T-helper 1 cell treated with Interleukin-12 subunit alpha and Interleukin-12 subunit beta and Interleukin-4 antibody, amounts not matched to agents 30 μg/mL and 1 μg/mL, for 36 hours (primary cell): ENCODE data around the gene PAMR1.

Experiments
- H3K27ac Mint-ChIP-seq: one replicate; pipeline ENCODE4 v1.8.0; 2021; ENCODE audit warnings: mild to moderate bottlenecking, mixed read lengths
- H3K27me3 Mint-ChIP-seq: one replicate; pipeline ENCODE4 v1.8.0; 2021; ENCODE audit warnings: low read depth, mixed read lengths
- H3K36me3 Mint-ChIP-seq: one replicate; pipeline ENCODE4 v1.8.0; 2021; ENCODE audit warnings: low read depth, mixed read lengths
- H3K4me1 Mint-ChIP-seq: one replicate; pipeline ENCODE4 v1.8.0; 2021; ENCODE audit warnings: low read depth, mixed read lengths
- H3K4me3 Mint-ChIP-seq: one replicate; pipeline ENCODE4 v1.8.0; 2021; ENCODE audit warnings: mild to moderate bottlenecking, moderate library complexity, mixed read lengths
- H3K9me3 Mint-ChIP-seq: one replicate; pipeline ENCODE4 v1.8.0; 2021; ENCODE audit warnings: mixed read lengths

The PAMR1 gene

GRCh38 chr11:35473795-35474374 lies 51.5 kb downstream of the PAMR1 start:
- no peak overlapping the region for H3K27ac Mint-ChIP-seq
- peaks cover 22% of the 10 kb centered on the region for H3K27me3 Mint-ChIP-seq
- peaks cover 13% of the 10 kb centered on the region for H3K9me3 Mint-ChIP-seq
- H3K4me3 Mint-ChIP-seq: no peak overlapping the region
- H3K36me3 Mint-ChIP-seq: no peaks in the 10 kb centered on the region
- H3K4me1 Mint-ChIP-seq: no peaks in the 10 kb centered on the region

- H3K9me3 Mint-ChIP-seq: no peaks in the 10 kb centered on the region
- peaks cover 30% of the 10 kb centered on the region for H3K27me3 Mint-ChIP-seq
- no peaks in the 10 kb centered on the region for H3K4me1 Mint-ChIP-seq
- no peak overlapping the region for H3K27ac Mint-ChIP-seq
- no peaks in the 10 kb centered on the region for H3K36me3 Mint-ChIP-seq
- no peak overlapping the region for H3K4me3 Mint-ChIP-seq
These were observed 54.8 kb downstream of the PAMR1 start for GRCh38 chr11:35470616-35471015.

- Mint-ChIP-seq H3K4me3 (no peak overlapping the region), H3K27ac (no peak overlapping the region), H3K4me1 (no peaks in the 10 kb centered on the region), H3K27me3 (peaks cover 20% of the 10 kb centered on the region), H3K9me3 (no peaks in the 10 kb centered on the region), H3K36me3 (no peaks in the 10 kb centered on the region)
These were observed 59.4 kb downstream of the PAMR1 start for GRCh38 chr11:35466058-35466457.

GRCh38 chr11:35464308-35464707 lies 61.1 kb downstream of the PAMR1 start:
- H3K27ac Mint-ChIP-seq: no peak overlapping the region
- H3K4me3 Mint-ChIP-seq: no peak overlapping the region
- H3K9me3 Mint-ChIP-seq: no peaks in the 10 kb centered on the region
- H3K36me3 Mint-ChIP-seq: no peaks in the 10 kb centered on the region
- peaks cover 20% of the 10 kb centered on the region for H3K27me3 Mint-ChIP-seq
- no peaks in the 10 kb centered on the region for H3K4me1 Mint-ChIP-seq

- no peak overlapping the region for H3K27ac Mint-ChIP-seq
- H3K9me3 Mint-ChIP-seq: no peaks in the 10 kb centered on the region
These were observed 62.1 kb downstream of the PAMR1 start for GRCh38 chr11:35463331-35463751.

GRCh38 chr11:35461917-35462538 lies 63.4 kb downstream of the PAMR1 start:
- no peak overlapping the region for H3K27ac Mint-ChIP-seq
- no peaks in the 10 kb centered on the region for H3K36me3 Mint-ChIP-seq
- no peaks in the 10 kb centered on the region for H3K9me3 Mint-ChIP-seq
- no peaks in the 10 kb centered on the region for H3K4me1 Mint-ChIP-seq
- peaks cover 6% of the 10 kb centered on the region for H3K27me3 Mint-ChIP-seq
- H3K4me3 Mint-ChIP-seq: no peak overlapping the region

More at GRCh38 chr11:35463331-35463751, 62.1 kb downstream of the PAMR1 start:
- peaks cover 15% of the 10 kb centered on the region for H3K27me3 Mint-ChIP-seq
- H3K36me3 Mint-ChIP-seq: no peaks in the 10 kb centered on the region
- no peaks in the 10 kb centered on the region for H3K4me1 Mint-ChIP-seq
- no peak overlapping the region for H3K4me3 Mint-ChIP-seq

- peaks cover 11% of the 10 kb centered on the region for H3K27me3 Mint-ChIP-seq
These were observed 65.9 kb downstream of the PAMR1 start for GRCh38 chr11:35459489-35459888.

GRCh38 chr11:35458846-35459245 lies 66.6 kb downstream of the PAMR1 start:
- Mint-ChIP-seq H3K4me1 (no peaks in the 10 kb centered on the region), H3K27me3 (peaks cover 8% of the 10 kb centered on the region)

More at GRCh38 chr11:35459489-35459888, 65.9 kb downstream of the PAMR1 start:
- Mint-ChIP-seq H3K4me3 (no peak overlapping the region), H3K9me3 (no peaks in the 10 kb centered on the region), H3K36me3 (no peaks in the 10 kb centered on the region), H3K4me1 (no peaks in the 10 kb centered on the region), H3K27ac (no peak overlapping the region)

GRCh38 chr11:35454362-35454761 lies 71.1 kb downstream of the PAMR1 start:
- no peaks in the 10 kb centered on the region for H3K4me1 Mint-ChIP-seq
- no peaks in the 10 kb centered on the region for H3K9me3 Mint-ChIP-seq
- H3K27ac Mint-ChIP-seq: no peak overlapping the region

More at GRCh38 chr11:35458846-35459245, 66.6 kb downstream of the PAMR1 start:
- Mint-ChIP-seq H3K36me3 (no peaks in the 10 kb centered on the region), H3K9me3 (no peaks in the 10 kb centered on the region), H3K4me3 (no peak overlapping the region), H3K27ac (no peak overlapping the region)

GRCh38 chr11:35436581-35437250 lies 88.7 kb downstream of the PAMR1 start:
- H3K27ac Mint-ChIP-seq: no peak overlapping the region
- H3K36me3 Mint-ChIP-seq: no peaks in the 10 kb centered on the region
- no peaks in the 10 kb centered on the region for H3K9me3 Mint-ChIP-seq
- no peaks in the 10 kb centered on the region for H3K4me1 Mint-ChIP-seq
- H3K27me3 Mint-ChIP-seq: peaks cover 28% of the 10 kb centered on the region
- no peak overlapping the region for H3K4me3 Mint-ChIP-seq

More at GRCh38 chr11:35454362-35454761, 71.1 kb downstream of the PAMR1 start:
- no peak overlapping the region for H3K4me3 Mint-ChIP-seq
- peaks cover 19% of the 10 kb centered on the region for H3K27me3 Mint-ChIP-seq
- H3K36me3 Mint-ChIP-seq: no peaks in the 10 kb centered on the region

GRCh38 chr11:35433588-35433987 lies 91.8 kb downstream of the PAMR1 start:
- Mint-ChIP-seq H3K27me3 (peaks cover 17% of the 10 kb centered on the region), H3K4me1 (no peaks in the 10 kb centered on the region), H3K9me3 (no peaks in the 10 kb centered on the region), H3K27ac (no peak overlapping the region), H3K4me3 (no peak overlapping the region), H3K36me3 (no peaks in the 10 kb centered on the region)

GRCh38 chr11:35432464-35432863 lies 93.0 kb downstream of the PAMR1 start:
- Mint-ChIP-seq H3K36me3 (no peaks in the 10 kb centered on the region), H3K9me3 (no peaks in the 10 kb centered on the region), H3K4me1 (no peaks in the 10 kb centered on the region), H3K27me3 (peaks cover 15% of the 10 kb centered on the region), H3K27ac (no peak overlapping the region), H3K4me3 (no peak overlapping the region)

GRCh38 chr11:35427071-35427470 lies 98.3 kb downstream of the PAMR1 start:
- Mint-ChIP-seq H3K4me1 (no peaks in the 10 kb centered on the region), H3K4me3 (no peak overlapping the region), H3K27me3 (peaks cover 59% of the 10 kb centered on the region), H3K27ac (no peak overlapping the region), H3K36me3 (no peaks in the 10 kb centered on the region), H3K9me3 (no peaks in the 10 kb centered on the region)

GRCh38 chr11:35426351-35426750 lies 99.1 kb downstream of the PAMR1 start:
- Mint-ChIP-seq H3K27me3 (peaks cover 66% of the 10 kb centered on the region), H3K9me3 (no peaks in the 10 kb centered on the region), H3K4me3 (no peak overlapping the region), H3K36me3 (no peaks in the 10 kb centered on the region), H3K4me1 (no peaks in the 10 kb centered on the region), H3K27ac (no peak overlapping the region)

GRCh38 chr11:35425603-35426212 lies 99.7 kb downstream of the PAMR1 start:
- Mint-ChIP-seq H3K27ac (no peak overlapping the region), H3K27me3 (peaks cover 72% of the 10 kb centered on the region), H3K4me3 (no peak overlapping the region), H3K4me1 (no peaks in the 10 kb centered on the region), H3K9me3 (no peaks in the 10 kb centered on the region), H3K36me3 (no peaks in the 10 kb centered on the region)
